ENCODE results near the gene TPST2. TPM values are rescaled to one million over a fixed set of nuclear protein-coding genes. Genes with fewer than 3 reads are reported as not detected.

Gene TPST2
- total and polyA plus RNA-seq, 9 of the 15 experiments (the other 6 are each of a cell fraction or from before 2014, with no cell fraction given): 14.2 to 123 (median 60.1) TPM

- H3K9ac ChIP-seq (ENCODE audit: insufficient read depth in 1 of 2, low read depth in 2 of 2, low read length in 2 of 2): no peak overlapping the region
- FAIRE-seq (no peak), ATAC-seq (no peak), DNase-seq (ENCODE audit: extremely low read depth in 1 of 4, low spot score in 3 of 4) (no peak)
- intact Hi-C loops (cut with micrococcal nuclease) (no loop called here), in situ Hi-C loops (cut with MboI) (no loop called here)
- no peak overlapping the region; the same call in 2 of the 3 replicates for H3K27ac ChIP-seq (ENCODE audit: extremely low read depth, low read depth, low read length)
- ChIA-PET POLR2A (interaction anchor here (0.8 kb wide), 1 partner anchor 14 kb away, joined by 3 read pairs; no protein-coding TSS in a partner anchor), CTCF (ENCODE audit: low intra/inter-chr PET ratio) (no interaction called here)
- H3K4me3 ChIP-seq: no peak overlapping the region
- H3K9me3 ChIP-seq (replicated peaks; ENCODE audit: control insufficient read depth, insufficient read depth, low read depth, low read length): no peaks in the 10 kb centered on the region
- no peak overlapping the region for H2AFZ ChIP-seq (ENCODE audit: low read depth, low read length)
- no TSS peak for BruUV-seq (replicated peaks)
- H3K4me1 ChIP-seq (replicated peaks in 1 of 2; ENCODE audit: control insufficient read depth in 2 of 2, insufficient read depth in 2 of 2, low read length in 2 of 2): peaks cover 0 to 7% of the 10 kb centered on the region in 2 experiments; a peak in 3 of 5 replicates
- H3K9me1 ChIP-seq (ENCODE audit: control insufficient read depth, insufficient read depth, low read length): peaks cover 9% of the 10 kb centered on the region
- WGBS (ENCODE audit: insufficient coverage, low coverage, missing lambda C conversion rate): 87% methylated on average over 10 of the region's 11 CpGs
- H4K20me1 ChIP-seq (replicated peaks; ENCODE audit: control insufficient read depth, insufficient read depth, low read length): peaks cover 30% of the 10 kb centered on the region
- peaks cover 58% of the 10 kb centered on the region for H3K36me3 ChIP-seq (ENCODE audit: control insufficient read depth, insufficient read depth, low read length)
- no peaks in the 10 kb centered on the region for H3K27me3 ChIP-seq (ENCODE audit: control insufficient read depth in 2 of 2, insufficient read depth in 2 of 2, low read length in 2 of 2)
- H3K79me2 ChIP-seq (ENCODE audit: control insufficient read depth, insufficient read depth, low read length): peaks cover 95% of the 10 kb centered on the region
- H3K4me2 ChIP-seq (ENCODE audit: insufficient read depth, low read length): no peak overlapping the region
- TF ChIP-seq ZNF77 (CRISPR knock-in tag; IDR thresholded peaks at IDR 0.05): no peak
- TF ChIP-seq CAMTA2 (CRISPR knock-in tag; conservative IDR thresholded peaks at IDR 0.05): no peak
- no peak for TF ChIP-seq CEBPZ (IDR thresholded peaks at IDR 0.05; ENCODE audit: borderline replicate concordance, low read depth, low read length)
- TF ChIP-seq NFIC (IDR thresholded peaks at IDR 0.05): no peak
- no peak for TF ChIP-seq HBP1 (CRISPR knock-in tag; IDR thresholded peaks at IDR 0.05)
- TF ChIP-seq ZNF121 (CRISPR knock-in tag; conservative IDR thresholded peaks at IDR 0.05): no peak
- no peak for TF ChIP-seq CREB3 (tag; conservative IDR thresholded peaks at IDR 0.05; ENCODE audit: low read depth)
- TF ChIP-seq TOE1 (IDR thresholded peaks at IDR 0.05; ENCODE audit: borderline replicate concordance): no peak
- no peak for TF ChIP-seq TOE1 (CRISPR knock-in tag; IDR thresholded peaks at IDR 0.05; ENCODE audit: borderline replicate concordance, low read depth)
- TF ChIP-seq CREB3L1 (IDR thresholded peaks at IDR 0.05; ENCODE audit: borderline replicate concordance, low read depth): no peak
- no peak for TF ChIP-seq NR3C1 (CRISPR knock-in tag; IDR thresholded peaks at IDR 0.05)
- TF ChIP-seq POLR2B (IDR thresholded peaks at IDR 0.05; ENCODE audit: low read depth, partially characterized antibody): no peak
Measured at GRCh38 chr22:26555478-26555877, 34.5 kb downstream of the TPST2 start.
